Dermis microvascular lymphatic vessel endothelial cell (primary cell): ENCODE results near the gene MAST4. TPM values are rescaled to one million over a fixed set of nuclear protein-coding genes. Genes with fewer than 3 reads are reported as not detected.

ENCODE experiments used
- DNase-seq, 2 donors: peaks; one replicate each; pipeline versions ENCODE4 v3.0.0 to v3.0.0-alpha.2; 2010; ENCODE audit warnings: low read depth in 2 of 2
- total RNA-seq: library from RNA; depleted of rRNA; stranded (reverse); fragments of >200 nt; gene quantifications from 2 replicates; pipeline ENCODE4 v1.2.1, GENCODE V29; 2014

MAST4 gene
- total RNA-seq, 1 donor from 2014 or later: 14.2 TPM

- no peak for DNase-seq
These were observed 307.0 kb downstream of the MAST4 start for GRCh38 chr5:66903218-66903617.

GRCh38 chr5:66903709-66904108 is 307.5 kb downstream of the MAST4 start:
- DNase-seq: no peak

- DNase-seq: no peak
These were observed 308.0 kb downstream of the MAST4 start for GRCh38 chr5:66904189-66904588.

DNA sequence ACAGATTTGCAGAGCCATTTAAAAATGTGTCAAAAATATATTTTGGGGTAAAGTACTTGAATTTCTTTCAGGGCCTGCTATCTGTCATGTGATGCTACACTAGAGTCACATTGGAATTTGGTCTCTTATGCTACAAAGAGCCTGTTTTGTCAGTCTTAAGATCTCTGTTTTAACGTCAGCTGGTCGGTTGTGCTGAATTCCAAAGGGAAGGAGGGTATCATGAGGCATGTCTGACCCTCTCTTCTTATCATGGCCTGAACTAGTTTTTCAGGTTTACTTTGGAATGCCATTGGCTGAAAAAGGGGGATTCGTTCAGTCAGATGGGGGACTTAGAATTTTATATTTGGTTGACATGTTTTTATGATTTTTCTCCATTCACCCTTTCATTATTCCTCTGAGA is 309.8 kb downstream of the MAST4 start:
- no peak for DNase-seq

DNA sequence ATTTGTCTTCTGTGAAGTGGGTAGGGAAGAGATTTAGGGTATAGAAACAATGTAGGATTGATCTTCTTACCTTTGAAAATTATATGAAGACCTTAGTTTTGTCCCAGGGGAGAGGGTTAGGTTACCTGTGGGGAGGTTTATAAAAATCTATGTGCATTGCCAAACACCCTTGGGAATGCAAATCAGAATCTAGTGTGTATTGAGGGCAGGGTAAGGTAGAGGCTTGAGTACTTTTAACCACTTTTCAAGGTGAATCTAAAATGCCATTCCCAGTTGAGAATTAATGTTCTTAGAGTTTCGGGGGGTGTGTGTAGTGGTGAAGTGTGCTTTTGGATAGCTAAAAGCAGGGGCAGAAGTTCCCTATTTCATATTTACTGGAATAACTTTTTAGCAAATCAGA is 312.0 kb downstream of the MAST4 start:
- no peak for DNase-seq

DNA sequence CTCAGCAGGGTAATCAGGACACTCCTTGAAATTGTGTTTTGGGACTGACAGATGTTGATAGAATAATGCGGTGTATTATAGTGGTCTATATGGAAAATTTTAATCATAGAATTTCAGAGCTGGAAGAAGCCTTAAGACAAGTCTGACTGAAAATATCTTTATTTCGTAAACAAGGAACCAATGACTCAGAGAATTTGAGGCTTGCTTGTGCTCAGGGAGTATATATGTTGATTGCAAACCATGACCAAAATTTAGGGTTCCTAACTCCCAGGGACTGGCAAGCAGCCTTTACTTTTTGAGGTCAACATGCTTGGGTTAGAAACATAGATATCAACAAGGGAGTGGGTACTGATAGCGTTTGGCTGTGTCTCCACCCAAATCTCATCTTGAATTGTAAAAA is 313.2 kb downstream of the MAST4 start:
- DNase-seq: no peak

GRCh38 chr5:66912787-66913186 is 316.6 kb downstream of the MAST4 start:
- DNase-seq: no peak

- DNase-seq: no peak
These were observed 319.3 kb downstream of the MAST4 start for GRCh38 chr5:66915531-66915930.

- no peak for DNase-seq
These were observed 326.7 kb downstream of the MAST4 start for GRCh38 chr5:66922881-66923280.

DNA sequence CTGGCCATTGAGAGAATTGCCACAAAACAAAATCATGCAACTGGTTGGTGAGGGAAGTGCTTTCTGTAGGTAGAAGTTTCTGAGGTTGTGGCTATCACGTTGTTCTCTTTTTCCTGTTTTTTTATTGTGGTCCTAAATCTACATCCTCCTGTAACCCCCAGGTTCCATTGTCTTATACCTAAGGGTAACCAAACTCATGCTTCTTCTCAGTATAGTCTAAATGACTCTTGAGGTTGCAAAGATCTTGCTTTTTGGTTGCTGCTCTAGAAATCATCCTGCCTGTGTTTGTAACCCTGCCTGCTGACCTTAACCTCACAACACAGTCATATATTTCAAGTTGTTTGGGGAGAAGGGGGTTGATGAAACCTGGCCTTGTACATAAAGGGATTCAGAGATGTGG is 327.3 kb downstream of the MAST4 start:
- no peak for DNase-seq

DNA sequence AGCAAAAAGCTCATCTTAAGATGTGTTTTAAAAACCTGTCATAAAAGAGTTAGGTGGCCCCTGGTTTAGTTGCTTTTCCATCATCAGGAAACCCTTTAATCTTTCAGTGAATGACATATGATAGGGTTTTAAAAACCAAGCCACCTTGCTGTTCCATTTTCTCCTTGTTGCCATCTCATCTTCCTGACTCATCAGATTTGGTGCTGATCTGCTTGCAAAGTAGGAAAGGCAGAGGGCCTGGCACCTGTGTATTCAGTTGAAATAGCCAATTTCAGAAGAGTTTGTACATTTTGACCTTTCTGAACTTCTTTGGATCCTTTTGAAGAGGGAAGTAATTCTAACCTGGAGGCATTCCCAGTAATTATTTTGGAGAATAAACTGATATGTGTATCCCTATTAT is 327.7 kb downstream of the MAST4 start:
- no peak for DNase-seq

- no peak for DNase-seq
These were observed 330.9 kb downstream of the MAST4 start for GRCh38 chr5:66927140-66927539.

GRCh38 chr5:66929281-66929680 is 333.1 kb downstream of the MAST4 start:
- no peak for DNase-seq

DNA sequence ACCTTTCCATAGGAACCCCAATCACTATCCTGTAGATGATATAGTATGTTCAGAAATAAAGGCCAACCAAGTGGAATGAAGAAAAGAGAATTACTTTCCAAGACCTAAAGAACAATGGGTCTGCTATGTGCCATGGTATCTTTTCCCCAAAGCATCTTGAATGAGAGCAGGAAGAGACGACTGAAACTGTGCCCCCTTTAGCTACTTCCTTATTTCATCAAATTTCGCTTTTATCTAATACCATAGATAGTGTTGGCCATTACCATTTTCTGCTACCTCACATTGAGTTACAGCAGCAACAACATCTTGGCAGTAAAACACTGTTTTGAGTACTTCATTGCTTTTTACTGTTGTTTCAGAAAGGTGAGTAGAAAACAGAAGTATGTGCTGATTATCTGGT is 333.8 kb downstream of the MAST4 start:
- DNase-seq: no peak

DNA sequence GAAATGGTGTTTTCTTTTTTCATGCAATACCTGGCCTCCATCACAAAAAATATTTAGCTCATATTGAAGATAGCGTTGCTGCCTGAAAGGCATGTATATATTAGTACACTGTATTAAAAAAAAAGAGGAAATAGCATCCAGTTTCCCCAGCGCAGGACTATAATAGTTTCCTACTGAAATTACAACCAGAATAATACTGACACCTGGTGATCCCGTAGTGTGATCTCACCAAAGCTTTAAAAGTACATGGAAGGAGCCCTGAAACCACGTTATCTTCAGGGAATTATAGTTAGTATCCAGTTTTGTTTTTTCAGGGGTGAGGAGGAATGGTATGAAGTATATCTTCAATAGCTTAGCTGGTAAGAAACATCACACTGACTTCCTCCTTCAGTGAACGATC is 335.5 kb downstream of the MAST4 start:
- peak; percentile 24 to 34 for DNase-seq

DNA sequence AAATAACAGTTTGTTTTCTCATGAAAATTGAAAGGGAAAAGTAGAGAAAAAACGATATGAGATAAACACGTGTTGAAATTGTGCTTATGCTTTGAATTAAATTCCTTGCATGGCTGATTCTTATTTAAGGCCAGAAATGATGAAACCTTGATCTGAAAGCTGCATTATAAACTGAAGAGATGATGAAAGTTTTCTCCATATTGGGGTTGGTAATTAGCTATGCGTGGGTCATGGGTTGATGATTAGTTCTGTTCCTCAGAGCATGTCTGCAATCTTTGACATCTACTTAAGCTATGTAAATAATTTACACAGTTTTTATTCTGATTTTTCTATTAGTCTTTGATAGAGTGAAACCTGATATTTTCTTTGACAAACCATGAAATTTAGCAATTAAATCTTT is 336.3 kb downstream of the MAST4 start:
- DNase-seq: no peak

- peak; percentile 59 to 74 for DNase-seq
These were observed 336.9 kb downstream of the MAST4 start for GRCh38 chr5:66933066-66933465.

DNA sequence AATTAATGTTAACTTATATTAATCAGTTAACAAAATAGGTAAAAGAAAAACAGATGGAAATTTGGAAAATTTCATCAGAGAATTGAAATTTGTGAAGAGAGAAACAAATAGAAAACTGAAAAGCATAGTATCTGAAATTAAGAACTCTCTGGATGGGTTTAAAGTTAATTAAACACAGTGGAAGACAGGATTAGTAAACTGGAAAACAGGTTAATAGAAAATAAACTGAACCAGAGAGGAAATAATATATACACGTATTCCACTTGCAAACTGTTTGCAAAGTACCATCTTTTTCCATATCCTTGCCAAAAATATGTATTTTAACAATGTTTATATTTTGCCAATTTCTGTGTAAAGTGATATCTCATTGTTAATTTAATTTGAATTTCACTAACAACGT is 342.9 kb downstream of the MAST4 start:
- DNase-seq: no peak

DNA sequence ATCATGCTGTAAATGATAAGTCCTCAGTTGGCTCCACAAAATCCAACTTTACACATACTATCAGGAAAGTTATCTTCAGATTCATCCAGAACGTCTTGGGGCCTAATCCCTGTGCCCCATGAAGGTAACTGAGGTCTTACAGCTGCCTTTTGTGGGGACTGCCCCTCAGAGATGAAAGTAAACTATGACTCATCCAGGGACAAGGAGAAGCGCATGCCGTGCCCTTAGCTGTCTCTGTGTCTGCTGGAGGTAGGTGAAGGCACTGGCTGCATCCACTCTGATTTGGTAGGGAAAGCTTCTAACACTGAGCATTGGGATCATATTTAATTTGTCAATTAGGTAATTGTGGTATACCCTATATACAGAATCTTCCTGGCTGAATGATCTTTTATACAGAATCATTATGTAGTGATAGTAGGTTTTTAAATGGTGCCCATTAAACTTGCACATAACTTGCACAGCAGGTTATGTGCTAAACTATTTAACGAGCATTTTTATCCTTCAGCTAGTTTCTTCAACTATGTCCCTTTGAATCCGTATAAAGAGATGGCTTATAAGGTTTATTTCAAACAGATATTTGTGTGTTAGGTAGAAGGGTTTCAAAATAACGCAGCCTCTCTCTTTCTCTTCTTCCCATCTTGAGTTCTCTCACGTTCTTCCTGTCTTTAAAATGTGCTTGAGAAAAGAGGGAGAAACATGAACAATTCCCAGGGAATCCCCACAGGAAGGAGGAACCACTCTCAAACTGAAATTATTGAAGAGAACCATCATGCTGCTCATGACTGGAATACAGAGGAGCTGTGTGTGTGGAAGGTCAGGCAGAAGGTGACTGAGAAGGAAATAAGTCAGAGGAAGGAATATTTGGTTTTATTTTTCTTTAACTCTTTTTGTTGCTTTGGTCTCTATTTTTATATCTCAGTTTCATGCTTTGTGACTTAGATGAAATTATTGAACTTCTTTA is 349.5 kb downstream of the MAST4 start:
- DNase-seq: peak in 1 of 2 donors; percentile 73

- no peak for DNase-seq
These were observed 351.3 kb downstream of the MAST4 start for GRCh38 chr5:66947458-66947857.

GRCh38 chr5:66949066-66949465 is 352.9 kb downstream of the MAST4 start:
- no peak for DNase-seq

- DNase-seq: no peak
These were observed 356.0 kb downstream of the MAST4 start for GRCh38 chr5:66952153-66952552.

GRCh38 chr5:66956439-66956838 is 360.2 kb downstream of the MAST4 start:
- no peak for DNase-seq
